CD4-positive, alpha-beta memory T cell (primary cell): Measurements from ENCODE around the gene UPK3A. TPM values are rescaled to one million over a fixed set of nuclear protein-coding genes. Genes with fewer than 3 reads are reported as not detected.

Experiments
- CTCF ChIA-PET: fragments of 350-600 bp; sonication (Branson Sonifier 250); formaldehyde crosslinking; loops from one replicate; lab custom pipeline; 2021; ENCODE audit warnings: inconsistent platforms; ENCODE audit not compliant: partially characterized antibody; lab: Charles Lee
- POLR2A ChIA-PET: fragments of 350-600 bp; sonication (Branson Sonifier 250); formaldehyde crosslinking; loops from one replicate; lab custom pipeline; 2021; ENCODE audit not compliant: partially characterized antibody; lab: Charles Lee
- DNase-seq, 5 donors: peaks; one replicate each; pipeline versions ENCODE4 v3.0.0 to v3.0.0-alpha.2; 2020 to 2022; ENCODE audit warnings: mixed read lengths in 1 of 5
- H3K27ac ChIP-seq: one replicate; pipeline ENCODE4 v1.7.0; 2013; ENCODE audit warnings: low read depth, low read length
- H3K27me3 ChIP-seq: 2 replicates; pipeline ENCODE4 v1.7.0; 2013; ENCODE audit warnings: mild to moderate bottlenecking, low read length, moderate library complexity; ENCODE audit not compliant: insufficient read depth
- H3K36me3 ChIP-seq: 2 replicates; pipeline ENCODE4 v1.7.0; 2013; ENCODE audit warnings: mild to moderate bottlenecking, low read length, moderate library complexity; ENCODE audit not compliant: insufficient read depth
- H3K4me1 ChIP-seq: 2 replicates; pipeline ENCODE4 v1.7.0; 2013; ENCODE audit warnings: mild to moderate bottlenecking, low read length, moderate library complexity; ENCODE audit not compliant: insufficient read depth
- H3K4me3 ChIP-seq, 2 donors: one replicate each; pipeline ENCODE4 v1.7.0; 2013; ENCODE audit warnings: low read length in 2 of 2, mild to moderate bottlenecking in 1 of 2
- H3K9me3 ChIP-seq, 2 donors: one replicate each; pipeline ENCODE4 v1.7.0; 2013; ENCODE audit warnings: low read length in 2 of 2, control low read depth in 1 of 2; ENCODE audit not compliant: control insufficient read depth in 1 of 2
- H3K27ac Mint-ChIP-seq, 7 donors: one replicate each; pipeline ENCODE4 v1.8.0; 2020 to 2021; ENCODE audit warnings: mixed read lengths in 7 of 7, mild to moderate bottlenecking in 6 of 7, inconsistent platforms in 3 of 7, moderate library complexity in 3 of 7
- H3K27me3 Mint-ChIP-seq, 2 donors: one replicate each; pipeline ENCODE4 v1.8.0; 2020 to 2021; ENCODE audit warnings: mixed read lengths in 2 of 2
- H3K36me3 Mint-ChIP-seq, 2 donors: one replicate each; pipeline ENCODE4 v1.8.0; 2020 to 2021; ENCODE audit warnings: mixed read lengths in 2 of 2, inconsistent platforms in 1 of 2, mild to moderate bottlenecking in 1 of 2
- H3K4me1 Mint-ChIP-seq, 4 donors: one replicate each; pipeline ENCODE4 v1.8.0; 2020 to 2021; ENCODE audit warnings: mixed read lengths in 4 of 4, mild to moderate bottlenecking in 1 of 4
- H3K4me3 Mint-ChIP-seq, 8 donors: one replicate each; pipeline ENCODE4 v1.8.0; 2020 to 2021; ENCODE audit warnings: mixed read lengths in 8 of 8, mild to moderate bottlenecking in 7 of 8, moderate library complexity in 6 of 8, inconsistent platforms in 3 of 8
- H3K9me3 Mint-ChIP-seq, 8 donors: one replicate each; pipeline ENCODE4 v1.8.0; 2020 to 2021; ENCODE audit warnings: mixed read lengths in 8 of 8, mild to moderate bottlenecking in 5 of 8, inconsistent platforms in 3 of 8, moderate library complexity in 1 of 8
- intact Hi-C: fragments of 100-400 bp; cut with micrococcal nuclease; formaldehyde crosslinking; loops from one replicate; pipeline ENCODE4 v1.15.1; 2023
- polyA plus RNA-seq, 2 donors: library from polyadenylated mRNA; unstranded; fragments of 300-500 nt; fragmentation: Illumina TruSeq; gene quantifications; one replicate each; pipeline ENCODE4 v1.2.3, GENCODE V29; 2021
- total RNA-seq, 2 experiments: library from RNA; stranded (reverse); gene quantifications; one replicate each; pipeline ENCODE4 v1.2.3, GENCODE V29; 2021

The UPK3A gene
- total and polyA plus RNA-seq, 4 experiments from 2014 or later: not detected

- Histone ChIP-seq H3K4me1 (peaks cover 30% of the 10 kb centered on the region), H3K9me3 (no peaks in the 10 kb centered on the region), H3K27ac (no peak overlapping the region), H3K27me3 (no peaks in the 10 kb centered on the region), H3K4me3 (no peak overlapping the region), H3K36me3 (no peaks in the 10 kb centered on the region)
- POLR2A ChIA-PET: interaction anchor here (1.0 to 4.3 kb wide), 4 partner anchors 10 to 15 kb away, joined by 3 to 41 read pairs (median 16); no protein-coding TSS in a partner anchor
- Mint-ChIP-seq H3K9me3 (no peaks in the 10 kb centered on the region), H3K27ac (peak overlapping the region; percentile 94 to 96 (median 95)), H3K4me1 (peaks cover 31 to 44% (median 38%) of the 10 kb centered on the region in 4 donors), H3K4me3 (peak overlapping the region; percentile 84 to 89 (median 87)), H3K36me3 (peaks cover 0 to 20% of the 10 kb centered on the region in 2 donors), H3K27me3 (no peaks in the 10 kb centered on the region)
- DNase-seq: no peak
- CTCF ChIA-PET: no interaction called here
- intact Hi-C loops: loop anchor here (2.0 kb wide), 1 partner anchor 68 kb away; the partner anchor contains the start of gene KIAA0930
Measured at GRCh38 chr22:45308391-45308956, 23.7 kb downstream of the UPK3A start.

GRCh38 chr22:45308957-45309421 is 24.2 kb downstream of the UPK3A start:
- no peaks in the 10 kb centered on the region for H3K27me3 Mint-ChIP-seq
- POLR2A ChIA-PET: interaction anchor here (1.0 to 4.3 kb wide), 7 partner anchors 9 to 840 kb away, joined by 3 to 41 read pairs (median 3); no protein-coding TSS in a partner anchor
- H3K36me3 ChIP-seq: no peaks in the 10 kb centered on the region
- H3K4me1 ChIP-seq: peaks cover 35% of the 10 kb centered on the region
- no peaks in the 10 kb centered on the region for H3K9me3 Mint-ChIP-seq
- DNase-seq: peak in 1 of 5 donors; percentile 17
- H3K36me3 Mint-ChIP-seq: peaks cover 0 to 20% of the 10 kb centered on the region in 2 donors
- intact Hi-C loops: loop anchor here (1.0 to 2.0 kb wide), 3 partner anchors 9 to 68 kb away; partner anchors contain the start of gene KIAA0930
- peaks cover 32 to 48% (median 40%) of the 10 kb centered on the region in 4 donors for H3K4me1 Mint-ChIP-seq
- no peaks in the 10 kb centered on the region for H3K9me3 ChIP-seq
- H3K4me3 Mint-ChIP-seq: peak overlapping the region; percentile 84 to 89 (median 87)
- H3K27ac Mint-ChIP-seq: peak overlapping the region; percentile 94 to 96 (median 95)
- peak overlapping the region; percentile 82 for H3K27ac ChIP-seq
- CTCF ChIA-PET: no interaction called here
- H3K27me3 ChIP-seq: no peaks in the 10 kb centered on the region
- H3K4me3 ChIP-seq: peak overlapping the region; percentile 76 to 80

DNA sequence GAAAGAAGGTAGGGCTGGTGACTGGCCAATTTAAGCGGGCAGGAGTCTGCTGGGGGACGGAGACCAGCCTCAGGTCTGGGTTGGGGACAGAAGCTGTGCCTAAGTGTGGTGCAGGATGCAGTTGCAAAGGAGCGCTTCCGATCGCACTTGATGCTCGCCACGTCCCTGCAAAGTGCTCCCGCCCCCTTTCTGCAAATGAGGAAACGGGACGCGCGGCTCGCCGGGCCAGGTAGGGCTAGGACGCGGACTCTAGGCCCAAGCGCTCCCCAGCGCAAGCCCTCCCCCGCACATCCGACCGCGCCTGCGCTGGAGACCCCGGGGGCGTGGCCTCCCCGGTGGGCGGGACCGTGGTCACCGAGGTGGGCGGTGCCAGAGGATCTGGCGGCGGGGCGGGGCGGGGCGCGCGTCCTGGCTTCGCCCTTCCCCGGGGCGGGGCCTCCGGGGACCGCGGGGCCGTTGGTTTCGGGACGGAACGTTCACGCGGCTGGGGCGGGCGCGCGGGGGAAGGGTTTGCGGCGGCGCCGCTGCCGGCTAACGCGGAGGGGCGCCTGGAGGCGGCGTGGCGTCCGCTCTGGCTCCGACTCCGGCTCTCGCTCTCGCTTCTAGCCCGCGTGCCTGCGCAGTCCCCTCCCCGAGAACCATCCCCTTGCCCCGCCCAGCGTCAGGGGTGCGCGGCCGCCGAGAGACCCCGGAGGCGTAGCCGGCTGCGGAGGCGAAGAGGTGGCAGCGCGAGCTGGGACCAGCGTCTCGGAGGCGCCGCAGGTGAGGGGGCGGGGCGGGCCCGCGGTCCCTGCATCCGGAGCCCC is 24.9 kb downstream of the UPK3A start, which contains the start of gene FAM118A:
TSS of gene FAM118A (plus strand) at position 513 of the 806 bp plus-strand sequence. CDS start 12,446 bp downstream, outside the sequence.
- H3K36me3 ChIP-seq: no peaks in the 10 kb centered on the region
- peaks cover 0 to 20% of the 10 kb centered on the region in 2 donors for H3K36me3 Mint-ChIP-seq
- intact Hi-C loops: loop anchor here (1.0 to 2.0 kb wide), 3 partner anchors 9 to 69 kb away; partner anchors contain the start of gene KIAA0930
- no peaks in the 10 kb centered on the region for H3K27me3 ChIP-seq
- CTCF ChIA-PET: no interaction called here
- peaks cover 38 to 54% (median 46%) of the 10 kb centered on the region in 4 donors for H3K4me1 Mint-ChIP-seq
- no peaks in the 10 kb centered on the region for H3K9me3 ChIP-seq
- peak within 1 kb of the TSS; percentile 76 to 80 for H3K4me3 ChIP-seq
- peak within 1 kb of the TSS; percentile 82 for H3K27ac ChIP-seq
- POLR2A ChIA-PET: interaction anchor here (1.0 to 4.3 kb wide), 9 partner anchors 9 to 839 kb away, joined by 3 to 41 read pairs (median 6); partner anchors contain the start of genes RIBC2 and SMC1B
- H3K4me3 Mint-ChIP-seq: peak within 1 kb of the TSS; percentile 86 to 94 (median 90)
- peak; percentile 88 to 100 (median 95) for DNase-seq
- no peaks in the 10 kb centered on the region for H3K27me3 Mint-ChIP-seq
- H3K4me1 ChIP-seq: peaks cover 41% of the 10 kb centered on the region
- H3K9me3 Mint-ChIP-seq: no peaks in the 10 kb centered on the region
- H3K27ac Mint-ChIP-seq: peak within 1 kb of the TSS; percentile 94 to 97 (median 95)

- Mint-ChIP-seq H3K4me1 (peaks cover 43 to 62% (median 51%) of the 10 kb centered on the region in 4 donors), H3K27me3 (no peaks in the 10 kb centered on the region), H3K27ac (peak overlapping the region; percentile 91 to 97 (median 95)), H3K4me3 (peak overlapping the region; percentile 86 to 94 (median 90)), H3K9me3 (no peaks in the 10 kb centered on the region), H3K36me3 (peaks cover 0 to 20% of the 10 kb centered on the region in 2 donors)
- Histone ChIP-seq H3K27me3 (no peaks in the 10 kb centered on the region), H3K27ac (peak overlapping the region; percentile 82), H3K4me3 (peak overlapping the region; percentile 47 to 80), H3K36me3 (no peaks in the 10 kb centered on the region), H3K9me3 (no peaks in the 10 kb centered on the region), H3K4me1 (peaks cover 49% of the 10 kb centered on the region)
- ChIA-PET POLR2A (interaction anchor here (0.8 to 4.3 kb wide), 6 partner anchors 8 to 147 kb away, joined by 3 to 41 read pairs (median 6); partner anchors contain the start of genes NUP50, RIBC2 and SMC1B), CTCF (no interaction called here)
- intact Hi-C loops: no loop called here
- no peak for DNase-seq
Measured at GRCh38 chr22:45310331-45310976, 25.7 kb downstream of the UPK3A start.

- Mint-ChIP-seq H3K4me1 (peaks cover 47 to 68% (median 56%) of the 10 kb centered on the region in 4 donors), H3K27me3 (no peaks in the 10 kb centered on the region), H3K27ac (peak overlapping the region; percentile 91 to 97 (median 95)), H3K4me3 (peak overlapping the region; percentile 86 to 94 (median 90)), H3K9me3 (no peaks in the 10 kb centered on the region), H3K36me3 (peaks cover 0 to 20% of the 10 kb centered on the region in 2 donors)
- CTCF ChIA-PET: interaction anchor here (1.3 kb wide), 1 partner anchor 127 kb away, joined by 3 read pairs; no protein-coding TSS in a partner anchor
- no peaks in the 10 kb centered on the region for H3K9me3 ChIP-seq
- intact Hi-C loops: no loop called here
- peak overlapping the region; percentile 82 for H3K27ac ChIP-seq
- no peaks in the 10 kb centered on the region for H3K27me3 ChIP-seq
- POLR2A ChIA-PET: interaction anchor here (0.8 to 4.3 kb wide), 6 partner anchors 8 to 147 kb away, joined by 3 to 41 read pairs (median 6); partner anchors contain the start of genes NUP50, RIBC2 and SMC1B
- peak overlapping the region; percentile 47 to 80 for H3K4me3 ChIP-seq
- no peaks in the 10 kb centered on the region for H3K36me3 ChIP-seq
- no peak for DNase-seq
- peaks cover 55% of the 10 kb centered on the region for H3K4me1 ChIP-seq
Measured at GRCh38 chr22:45310977-45311531, 26.3 kb downstream of the UPK3A start.

- Histone ChIP-seq H3K4me3 (no peak overlapping the region), H3K4me1 (peaks cover 69% of the 10 kb centered on the region), H3K9me3 (no peaks in the 10 kb centered on the region), H3K27ac (no peak overlapping the region), H3K36me3 (no peaks in the 10 kb centered on the region), H3K27me3 (no peaks in the 10 kb centered on the region)
- Mint-ChIP-seq H3K9me3 (no peaks in the 10 kb centered on the region), H3K4me3 (peak overlapping the region in 4 of 8 donors; percentile 5 to 19 (median 6)), H3K4me1 (peaks cover 50 to 80% (median 67%) of the 10 kb centered on the region in 4 donors), H3K27ac (peak overlapping the region; percentile 10 to 97 (median 89)), H3K27me3 (no peaks in the 10 kb centered on the region), H3K36me3 (peaks cover 0 to 20% of the 10 kb centered on the region in 2 donors)
- intact Hi-C loops: no loop called here
- no peak for DNase-seq
- ChIA-PET CTCF (no interaction called here), POLR2A (interaction anchor here (1.5 kb wide), 1 partner anchor 16 kb away, joined by 6 read pairs; no protein-coding TSS in a partner anchor)
Measured at GRCh38 chr22:45312415-45312814, 27.7 kb downstream of the UPK3A start.
